Subcutaneous adipose tissue (tissue), 4 donors: Measurements from ENCODE around the gene KCNQ5. TPM values are rescaled to one million over a fixed set of nuclear protein-coding genes. Genes with fewer than 3 reads are reported as not detected.

Experiments used
- CTCF ChIP-seq: fragments of 450-650 bp; IDR thresholded peaks from one replicate; pipeline ENCODE4 v1.5.1; 2016; ENCODE audit warnings: low read depth, mild to moderate bottlenecking, control low read depth, antibody characterized with exemption, moderate library complexity
- total RNA-seq, 4 donors: library from RNA; depleted of rRNA; stranded (reverse); fragments of >200 nt; gene quantifications; one replicate each; pipeline ENCODE4 v1.1.0, GENCODE V29; 2016

KCNQ5 gene
- total RNA-seq, 4 donors from 2014 or later, result 0.17 TPM; not detected in 3

- no peak for TF ChIP-seq CTCF
These were observed 334.4 kb downstream of the KCNQ5 start for GRCh38 chr6:72956272-72956671.

GRCh38 chr6:72959821-72960220 is 338.0 kb downstream of the KCNQ5 start:
- no peak for TF ChIP-seq CTCF

- TF ChIP-seq CTCF, result no peak
These were observed 342.1 kb downstream of the KCNQ5 start for GRCh38 chr6:72963946-72964345.

- no peak for TF ChIP-seq CTCF
These were observed 344.9 kb downstream of the KCNQ5 start for GRCh38 chr6:72966628-72967280.

- no peak for TF ChIP-seq CTCF
These were observed 345.5 kb downstream of the KCNQ5 start for GRCh38 chr6:72967329-72967728.

- no peak for TF ChIP-seq CTCF
These were observed 346.8 kb downstream of the KCNQ5 start for GRCh38 chr6:72968704-72969103.

GRCh38 chr6:72969666-72970065 is 347.8 kb downstream of the KCNQ5 start:
- no peak for TF ChIP-seq CTCF
